Measurements from ENCODE around the gene KRT73.

KRT73 gene

GRCh38 chr12:52616680-52617402 lies 1.5 kb downstream of the KRT73 start:
- no peak for TF ChIP-seq POLR2AphosphoS5 (IDR thresholded peaks at IDR 0.05; ENCODE audit: low read depth, low read length)
- TF ChIP-seq POLR2A (IDR thresholded peaks at IDR 0.05; ENCODE audit: low read depth, low read length) = no peak
- TF ChIP-seq TAF1 (IDR thresholded peaks at IDR 0.05; ENCODE audit: borderline replicate concordance, low read depth, low read length) = no peak
- DNase-seq (ENCODE audit: insufficient read length) = no peak
- FAIRE-seq = no peak

GRCh38 chr12:52615912-52616311 lies 2.4 kb downstream of the KRT73 start:
- DNase-seq (ENCODE audit: insufficient read length) (no peak), FAIRE-seq (no peak)
- no peak for TF ChIP-seq TAF1 (IDR thresholded peaks at IDR 0.05; ENCODE audit: borderline replicate concordance, low read depth, low read length)
- no peak for TF ChIP-seq POLR2AphosphoS5 (IDR thresholded peaks at IDR 0.05; ENCODE audit: low read depth, low read length)
- TF ChIP-seq POLR2A (IDR thresholded peaks at IDR 0.05; ENCODE audit: low read depth, low read length) = no peak

GRCh38 chr12:52615208-52615868 lies 3.0 kb downstream of the KRT73 start:
- TF ChIP-seq TAF1 (IDR thresholded peaks at IDR 0.05; ENCODE audit: borderline replicate concordance, low read depth, low read length) (no peak), POLR2A (IDR thresholded peaks at IDR 0.05; ENCODE audit: low read depth, low read length) (no peak)
- FAIRE-seq = no peak
- DNase-seq (ENCODE audit: insufficient read length) = no peak

GRCh38 chr12:52614381-52615207 lies 3.8 kb downstream of the KRT73 start:
- FAIRE-seq (no peak), DNase-seq (ENCODE audit: insufficient read length) (no peak)
- TF ChIP-seq POLR2AphosphoS5 (IDR thresholded peaks at IDR 0.05; ENCODE audit: low read depth, low read length) (no peak), POLR2A (IDR thresholded peaks at IDR 0.05; ENCODE audit: low read depth, low read length) (no peak), TAF1 (IDR thresholded peaks at IDR 0.05; ENCODE audit: borderline replicate concordance, low read depth, low read length) (no peak)

GRCh38 chr12:52613384-52614030 lies 4.9 kb downstream of the KRT73 start:
- TF ChIP-seq POLR2A (IDR thresholded peaks at IDR 0.05; ENCODE audit: low read depth, low read length) = no peak
- no peak for TF ChIP-seq POLR2AphosphoS5 (IDR thresholded peaks at IDR 0.05; ENCODE audit: low read depth, low read length)
- TF ChIP-seq TAF1 (IDR thresholded peaks at IDR 0.05; ENCODE audit: borderline replicate concordance, low read depth, low read length) = no peak
- no peak for FAIRE-seq
- no peak for DNase-seq (ENCODE audit: insufficient read length)

- DNase-seq (ENCODE audit: insufficient read length) (no peak), FAIRE-seq (no peak)
- TF ChIP-seq POLR2AphosphoS5 (IDR thresholded peaks at IDR 0.05; ENCODE audit: low read depth, low read length) (no peak), TAF1 (IDR thresholded peaks at IDR 0.05; ENCODE audit: borderline replicate concordance, low read depth, low read length) (no peak), POLR2A (IDR thresholded peaks at IDR 0.05; ENCODE audit: low read depth, low read length) (no peak)
Measured at GRCh38 chr12:52612431-52613383, 5.7 kb downstream of the KRT73 start.

- no peak for TF ChIP-seq POLR2AphosphoS5 (IDR thresholded peaks at IDR 0.05; ENCODE audit: low read depth, low read length)
- TF ChIP-seq TAF1 (IDR thresholded peaks at IDR 0.05; ENCODE audit: borderline replicate concordance, low read depth, low read length) = no peak
- TF ChIP-seq POLR2A (IDR thresholded peaks at IDR 0.05; ENCODE audit: low read depth, low read length) = no peak
- FAIRE-seq = no peak
- DNase-seq (ENCODE audit: insufficient read length) = no peak
Measured at GRCh38 chr12:52611080-52611468, 7.3 kb downstream of the KRT73 start.

- no peak for FAIRE-seq
- TF ChIP-seq POLR2AphosphoS5 (IDR thresholded peaks at IDR 0.05; ENCODE audit: low read depth, low read length) (no peak), TAF1 (IDR thresholded peaks at IDR 0.05; ENCODE audit: borderline replicate concordance, low read depth, low read length) (no peak), POLR2A (IDR thresholded peaks at IDR 0.05; ENCODE audit: low read depth, low read length) (no peak)
- no peak for DNase-seq (ENCODE audit: insufficient read length)
Measured at GRCh38 chr12:52608826-52609630, 9.3 kb downstream of the KRT73 start.

GRCh38 chr12:52608161-52608560 lies 10.2 kb downstream of the KRT73 start:
- FAIRE-seq (no peak), DNase-seq (ENCODE audit: insufficient read length) (no peak)
- no peak for TF ChIP-seq POLR2A (IDR thresholded peaks at IDR 0.05; ENCODE audit: low read depth, low read length)
- no peak for TF ChIP-seq TAF1 (IDR thresholded peaks at IDR 0.05; ENCODE audit: borderline replicate concordance, low read depth, low read length)
- no peak for TF ChIP-seq POLR2AphosphoS5 (IDR thresholded peaks at IDR 0.05; ENCODE audit: low read depth, low read length)

- TF ChIP-seq POLR2AphosphoS5 (IDR thresholded peaks at IDR 0.05; ENCODE audit: low read depth, low read length) = no peak
- DNase-seq (ENCODE audit: insufficient read length) = no peak
- FAIRE-seq = no peak
Measured at GRCh38 chr12:52607314-52607713, 11.0 kb downstream of the KRT73 start.
